HG02840 (cell line): ENCODE results near the gene SYNM.
A peak's percentile ranks its signal among the peaks of the same experiment; 100 is the strongest.
"Not testable (repeated sequence)": the region's sequence is repeated elsewhere in the genome, so short reads cannot be mapped to it uniquely, and the experiment has no call there.

Experiments
- ATAC-seq: cut with Tn5 transposase; IDR thresholded peaks from one replicate; pipeline ENCODE4 v1.9.1; 2021; ENCODE audit warnings: mild to moderate bottlenecking, moderate library complexity, moderate number of reproducible peaks; ENCODE audit not compliant: unreplicated experiment, low FRiP score

SYNM gene

GRCh38 chr15:99105514-99106341 is 848 bp downstream of the SYNM start:
- ATAC-seq = peak; percentile 34

- ATAC-seq = no peak
Observed at GRCh38 chr15:99106417-99107220, 1.7 kb downstream of the SYNM start.

GRCh38 chr15:99108993-99109392 is 4.1 kb downstream of the SYNM start:
- ATAC-seq = no peak

- no peak for ATAC-seq
Observed at GRCh38 chr15:99109555-99110021, 4.7 kb downstream of the SYNM start.

GRCh38 chr15:99110093-99110492 is 5.2 kb downstream of the SYNM start:
- no peak for ATAC-seq

- ATAC-seq = no peak
Observed at GRCh38 chr15:99110581-99111320, 5.9 kb downstream of the SYNM start.

- ATAC-seq = not testable (repeated sequence)
Observed at GRCh38 chr15:99111641-99112040, 6.8 kb downstream of the SYNM start.

GRCh38 chr15:99113547-99114271 is 8.8 kb downstream of the SYNM start:
- ATAC-seq = no peak

GRCh38 chr15:99114511-99115299 is 9.8 kb downstream of the SYNM start:
- ATAC-seq = no peak

GRCh38 chr15:99115300-99116215 is 10.7 kb downstream of the SYNM start:
- no peak for ATAC-seq

GRCh38 chr15:99117111-99117510 is 12.2 kb downstream of the SYNM start:
- no peak for ATAC-seq

- ATAC-seq = no peak
Observed at GRCh38 chr15:99117563-99118257, 12.8 kb downstream of the SYNM start.

GRCh38 chr15:99118258-99118632 is 13.4 kb downstream of the SYNM start:
- no peak for ATAC-seq

- ATAC-seq = no peak
Observed at GRCh38 chr15:99118801-99119546, 14.1 kb downstream of the SYNM start.

GRCh38 chr15:99120050-99120777 is 15.3 kb downstream of the SYNM start:
- no peak for ATAC-seq

GRCh38 chr15:99121207-99121606 is 16.3 kb downstream of the SYNM start:
- ATAC-seq = no peak
